HG03196 (cell line): ENCODE measurements around the gene CT47A1.
"Not testable (repeated sequence)": the region's sequence is repeated elsewhere in the genome, so short reads cannot be mapped to it uniquely, and the experiment has no call there.

Experiments used
- ATAC-seq: cut with Tn5 transposase; IDR thresholded peaks from one replicate; pipeline ENCODE4 v1.9.1; 2021; ENCODE audit not compliant: unreplicated experiment

The CT47A1 gene

DNA sequence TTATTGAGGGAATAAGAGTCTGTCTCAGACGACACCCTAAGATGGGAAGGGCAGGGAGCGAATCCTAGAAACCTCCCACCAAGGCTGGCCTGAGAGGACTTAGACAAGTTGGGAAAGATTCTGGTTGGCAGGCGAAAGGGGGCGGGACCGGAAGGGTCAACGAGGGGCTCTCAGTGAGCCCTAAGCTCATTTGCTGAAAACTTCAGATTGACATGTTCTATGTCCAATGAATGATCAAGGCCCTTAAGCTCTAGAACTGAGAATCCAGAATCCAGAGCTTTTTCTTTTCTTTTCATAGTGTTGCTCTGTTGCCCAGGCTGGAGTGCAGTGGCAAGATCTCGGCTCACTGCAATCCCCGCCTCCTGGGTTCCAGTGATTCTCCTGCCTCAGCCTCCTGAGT lies at the start of gene CT47A1:
CT47A1 (minus strand) TSS at position 101 of the 400 bp plus-strand sequence. CDS start 231 bp downstream, outside the sequence.
- ATAC-seq: not testable (repeated sequence)

DNA sequence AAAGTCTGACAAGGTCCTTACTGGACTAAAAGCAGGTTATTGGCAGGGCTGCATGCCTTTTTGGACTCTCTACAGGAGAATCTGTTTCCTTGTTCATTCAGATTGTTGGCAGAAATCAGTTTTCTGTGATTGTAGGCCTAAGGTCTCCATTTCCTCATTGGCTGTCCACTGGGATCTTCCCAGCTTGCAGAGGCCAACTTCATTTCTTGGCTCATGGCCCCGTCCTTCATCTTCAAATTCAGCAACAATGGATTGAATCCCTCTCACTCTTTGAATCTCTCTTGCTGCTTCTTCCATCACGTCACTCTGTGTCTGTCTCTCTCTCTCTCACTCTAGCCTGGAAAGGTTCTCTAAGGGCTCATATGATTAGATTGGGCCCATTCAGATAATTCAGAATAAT lies 47.0 kb upstream of the CT47A1 start:
- ATAC-seq: no peak

DNA sequence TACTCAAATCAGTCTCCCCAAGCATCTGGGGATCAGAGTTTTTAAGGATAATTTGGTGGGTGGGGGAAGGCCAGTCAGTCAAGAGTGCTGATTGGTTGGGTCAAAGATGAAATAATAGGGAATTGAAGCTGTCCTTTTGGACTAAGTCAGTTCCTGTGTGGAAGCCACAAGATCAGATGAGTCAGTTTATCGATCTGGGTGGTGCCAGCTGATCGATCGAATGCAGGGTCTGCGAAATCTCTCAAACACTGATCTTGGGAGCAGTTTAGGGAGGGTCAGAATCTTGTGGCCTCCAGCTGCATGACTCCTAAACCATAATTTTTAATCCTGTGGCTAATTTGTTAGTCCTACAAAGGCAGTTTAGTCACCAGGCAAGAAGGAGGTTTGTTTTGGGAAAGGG lies 44.5 kb upstream of the CT47A1 start:
- ATAC-seq: no peak

DNA sequence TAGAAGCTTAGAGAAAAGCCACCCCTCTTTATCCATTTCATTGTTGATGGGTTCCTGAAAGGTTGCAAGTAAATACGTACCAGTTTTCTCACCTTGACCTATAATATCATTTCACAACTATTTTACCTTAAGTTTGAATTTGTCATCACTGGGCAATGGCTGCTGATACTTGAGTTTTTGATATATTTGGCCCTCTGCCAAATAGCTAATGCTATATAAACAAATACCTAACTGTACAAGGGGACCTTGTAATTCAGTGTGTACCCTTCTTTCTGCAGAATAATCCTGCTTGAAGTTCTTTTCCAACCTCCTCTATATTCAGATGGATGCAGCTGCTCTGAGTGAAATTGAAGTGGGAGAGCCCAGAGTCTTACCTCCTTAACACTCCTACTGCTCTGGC lies 42.9 kb upstream of the CT47A1 start:
- no peak for ATAC-seq

DNA sequence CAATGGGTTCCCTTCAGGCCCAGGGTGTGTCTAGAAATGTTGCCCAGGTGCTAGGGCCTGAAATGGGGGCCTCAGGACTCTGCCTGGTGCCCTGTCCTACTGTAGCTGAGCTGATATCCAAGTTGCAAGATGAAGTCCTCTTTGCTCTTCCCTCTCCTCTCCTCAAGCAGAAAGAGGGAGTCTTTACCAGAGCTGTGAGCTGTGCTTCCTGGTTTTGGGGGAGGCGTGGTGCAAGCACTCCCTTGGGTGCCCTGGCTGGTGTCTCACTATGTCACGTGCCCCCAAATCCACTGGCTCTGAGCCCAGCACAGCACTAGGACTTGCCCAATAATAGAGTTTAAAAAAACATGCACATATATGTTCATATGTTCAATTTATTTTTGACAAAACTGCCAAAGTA lies 29.3 kb upstream of the CT47A1 start:
- no peak for ATAC-seq

DNA sequence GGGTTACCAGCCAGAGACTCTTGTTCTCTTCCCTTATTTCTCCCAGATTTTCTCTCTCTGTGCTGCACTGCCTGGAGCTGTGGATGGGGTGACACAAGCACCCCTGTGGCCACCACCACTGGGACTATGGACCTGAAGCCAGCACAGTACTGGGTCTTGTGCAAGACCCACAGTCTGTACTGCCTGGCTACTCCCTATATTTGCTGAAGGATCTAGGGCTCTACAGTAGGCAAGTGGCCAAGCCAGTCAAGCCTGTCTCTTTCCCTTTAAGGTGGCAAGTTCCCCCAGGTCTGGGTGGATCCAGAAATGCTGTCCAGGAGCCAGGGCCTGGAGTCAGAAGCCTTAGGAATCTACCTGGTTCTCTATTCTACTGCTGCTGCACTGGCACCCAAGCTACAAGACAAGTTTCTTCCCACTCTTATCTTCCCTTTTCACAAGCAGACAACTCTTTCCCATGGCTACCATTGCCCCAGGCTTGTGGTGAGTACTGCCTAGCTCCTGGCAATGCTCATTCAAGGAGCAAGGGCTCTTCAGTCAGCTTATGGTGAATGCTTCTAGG lies 28.4 kb upstream of the CT47A1 start:
- no peak for ATAC-seq

DNA sequence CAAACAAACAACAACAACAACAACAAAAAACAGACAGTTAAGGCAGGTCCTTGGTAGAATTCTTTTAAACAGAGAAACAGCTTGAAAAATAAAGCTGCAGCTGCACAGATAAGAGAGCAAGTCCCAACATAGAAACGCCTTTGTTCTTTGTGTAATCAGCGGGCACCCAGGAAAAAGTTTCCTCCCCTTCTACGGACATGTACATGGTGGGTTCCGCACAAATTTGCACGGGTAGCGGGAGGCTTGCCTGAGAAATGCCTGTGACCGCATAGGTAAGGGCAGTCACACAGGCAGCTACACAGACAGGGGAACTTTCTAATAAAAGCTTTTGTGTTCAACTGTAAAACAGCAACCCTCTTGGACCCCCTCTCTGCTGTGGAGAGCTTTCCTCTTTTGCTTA lies 25.7 kb upstream of the CT47A1 start:
- ATAC-seq: no peak

DNA sequence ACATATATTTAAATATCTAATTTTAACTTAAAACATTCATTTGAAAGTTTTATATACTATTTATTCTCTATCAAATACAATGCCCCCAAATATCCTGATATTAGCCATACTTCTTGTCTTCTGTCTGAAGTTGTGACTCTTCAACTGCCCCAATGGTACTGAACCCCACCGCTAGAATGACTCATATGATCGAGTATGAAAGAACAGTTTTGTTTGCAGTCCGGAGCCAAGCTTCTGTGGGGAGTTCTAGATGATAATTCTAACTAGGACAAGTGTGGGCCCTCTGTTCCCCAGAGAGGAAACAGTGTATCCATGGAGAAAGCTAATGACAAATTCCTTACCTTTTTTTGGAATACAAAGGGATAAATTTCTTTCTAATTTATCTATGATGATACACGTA lies 24.7 kb upstream of the CT47A1 start:
- ATAC-seq: no peak

DNA sequence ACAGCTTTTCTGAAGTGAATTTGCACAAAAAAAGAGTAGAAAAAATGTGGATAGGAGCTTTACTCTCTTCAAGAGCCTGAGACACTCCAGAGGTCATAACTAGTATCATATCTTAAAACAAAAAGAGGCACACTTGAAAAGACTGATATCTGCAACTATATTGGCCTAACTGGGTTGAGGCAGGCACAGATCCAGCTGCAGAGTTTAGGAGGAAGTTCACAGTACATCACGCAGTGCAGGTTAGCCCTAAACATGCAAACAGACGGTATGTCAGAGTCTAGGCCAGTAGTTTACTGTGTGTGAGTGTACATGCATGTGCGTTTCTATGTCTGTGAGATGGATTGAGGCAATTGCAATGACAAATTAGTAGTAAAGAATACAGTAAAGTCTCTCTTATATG lies 24.2 kb upstream of the CT47A1 start:
- no peak for ATAC-seq

DNA sequence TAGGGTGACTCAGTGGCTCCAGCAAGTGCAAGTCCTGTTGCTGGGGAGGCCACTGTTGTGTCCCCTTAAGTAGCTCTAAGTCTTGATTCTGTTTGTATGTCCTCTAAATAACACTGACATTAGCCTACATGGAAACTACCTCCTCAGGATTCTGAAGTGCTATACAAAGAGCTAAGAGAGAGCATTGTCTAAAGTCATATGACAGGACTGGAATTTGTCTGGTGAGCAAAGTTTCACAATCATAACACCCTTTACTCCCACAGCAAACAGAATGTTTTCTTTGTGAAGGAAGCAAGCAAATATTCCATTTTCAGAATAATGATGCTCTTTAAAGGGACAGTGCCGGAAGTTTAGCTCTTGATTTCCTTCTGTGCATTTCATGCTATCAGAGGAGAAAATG lies 23.4 kb upstream of the CT47A1 start:
- ATAC-seq: no peak

DNA sequence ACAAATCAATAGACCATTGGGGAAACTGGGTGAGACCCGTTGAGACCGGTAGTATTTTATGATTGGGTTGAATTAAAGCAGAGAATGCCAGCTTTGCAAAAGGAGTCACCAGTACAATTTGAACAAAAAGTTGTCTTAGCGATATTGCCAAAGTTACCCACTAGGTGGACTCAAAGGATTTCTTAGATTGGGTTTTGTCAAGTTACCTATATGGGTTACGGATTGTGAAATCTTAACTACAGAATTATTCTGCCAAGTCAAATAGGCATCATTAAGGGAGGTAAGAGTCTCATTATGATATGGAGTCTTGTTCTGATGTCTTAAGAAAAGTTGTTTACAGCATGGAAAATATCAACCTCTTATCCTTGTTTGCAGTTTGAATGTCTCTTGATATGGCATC lies 15.0 kb upstream of the CT47A1 start:
- ATAC-seq: no peak

DNA sequence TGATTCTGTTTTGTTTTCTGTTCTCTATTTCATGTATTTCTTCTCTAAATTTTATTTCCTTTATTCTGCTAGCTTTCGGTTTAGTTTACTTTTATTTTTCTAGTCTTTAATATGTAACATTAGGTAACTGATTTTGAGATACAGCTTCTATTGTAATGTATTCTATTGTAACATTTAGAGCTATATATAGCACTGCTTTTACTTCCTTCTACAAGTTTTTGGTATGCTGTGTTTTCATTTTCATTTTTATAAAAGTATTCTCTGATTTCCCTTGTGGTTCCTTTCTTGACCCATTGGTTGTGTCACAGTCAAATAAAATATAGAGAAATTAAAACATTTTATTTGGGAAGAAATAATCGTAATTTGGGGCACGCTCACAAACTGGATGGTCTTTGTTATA lies 13.9 kb upstream of the CT47A1 start:
- ATAC-seq: no peak

DNA sequence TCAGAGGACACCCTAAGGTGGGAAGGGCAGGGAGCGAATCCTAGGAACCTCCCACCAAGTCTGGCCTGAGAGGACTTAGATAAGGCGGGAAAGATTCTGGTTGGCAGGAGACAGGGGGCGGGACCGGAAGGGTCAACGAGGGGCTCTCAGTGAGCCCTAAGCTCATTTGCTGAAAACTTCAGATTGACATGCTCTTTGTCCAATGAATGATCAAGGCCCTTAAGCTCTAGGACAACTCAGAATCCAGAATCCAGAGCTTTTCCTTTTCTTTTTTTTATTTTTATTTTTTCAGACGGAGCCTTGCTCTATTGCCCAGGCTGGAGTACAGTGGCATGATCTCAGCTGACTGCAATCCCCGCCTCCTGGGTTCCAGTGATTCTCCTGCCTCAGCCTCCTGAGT lies 29.1 kb downstream of the CT47A1 start, which contains the start of gene CT47A7:
CT47A7 (minus strand) TSS at position 101 of the 400 bp plus-strand sequence. CDS start 255 bp downstream, outside the sequence.
- not testable (repeated sequence) for ATAC-seq
